ENCODE results near the gene TMBIM1. TPM values are rescaled to one million over a fixed set of nuclear protein-coding genes. Genes with fewer than 3 reads are reported as not detected.

Gene TMBIM1
- total and polyA plus RNA-seq, 9 of the 15 experiments (the other 6 are each of a cell fraction or from before 2014, with no cell fraction given): 14.2 to 105 (median 47.0) TPM

DNA sequence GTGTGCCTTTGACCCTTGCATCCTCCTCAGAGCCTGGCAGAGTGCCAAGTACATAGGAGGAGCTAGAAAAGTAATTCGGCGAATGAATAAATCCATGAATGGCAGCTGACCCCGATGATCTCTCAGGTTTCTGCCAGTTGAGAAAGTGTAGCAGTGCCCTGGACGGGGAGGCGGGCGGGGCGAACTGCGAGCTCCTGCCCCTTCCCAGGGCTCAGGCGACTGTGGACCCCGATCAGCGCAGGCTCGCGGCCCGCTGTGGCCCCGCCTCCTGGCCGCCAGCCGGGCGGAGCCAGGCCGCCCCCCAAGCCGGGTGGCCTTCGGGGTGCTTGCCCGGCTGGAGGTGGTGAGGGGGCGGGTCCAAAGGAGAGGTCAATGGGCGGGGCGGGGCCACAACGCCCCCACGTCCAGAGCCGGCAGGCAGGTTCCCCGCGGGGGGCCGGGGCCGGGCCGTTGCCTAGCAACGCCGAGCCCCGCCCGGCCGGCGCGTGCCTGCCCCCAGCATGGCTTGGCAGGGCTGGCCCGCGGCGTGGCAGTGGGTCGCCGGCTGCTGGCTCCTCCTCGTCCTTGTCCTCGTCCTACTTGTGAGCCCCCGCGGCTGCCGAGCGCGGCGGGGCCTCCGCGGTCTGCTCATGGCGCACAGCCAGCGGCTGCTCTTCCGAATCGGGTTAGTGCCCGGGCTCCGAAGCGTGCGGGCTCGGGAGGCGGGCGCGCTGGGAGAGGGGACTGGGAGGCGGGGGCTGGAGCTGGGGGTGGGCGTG lies 30.6 kb upstream of the TMBIM1 start (continued):
- TF ChIP-seq ZNF407 (IDR thresholded peaks at IDR 0.05; ENCODE audit: low read depth) (no peak), CXXC5 (CRISPR knock-in tag; IDR thresholded peaks at IDR 0.05) (peak; percentile 56), SIN3B (IDR thresholded peaks at IDR 0.05; ENCODE audit: low read depth) (no peak), HLTF (IDR thresholded peaks at IDR 0.05) (no peak), U2AF2 (optimal IDR thresholded peaks at IDR 0.05; ENCODE audit: low read depth, low read length) (no peak), SP1 (CRISPR knock-in tag; IDR thresholded peaks at IDR 0.05) (peak; percentile 30; the same call in 1 of the 2 replicates), RAD21 (CRISPR knock-in tag; conservative IDR thresholded peaks at IDR 0.05 in 1 of 2, IDR thresholded peaks at IDR 0.05 in 1 of 2) (peak in 1 of 2 experiments; percentile 21; a peak in 2 of 4 replicates), CHD1 (IDR thresholded peaks at IDR 0.05; ENCODE audit: low read length) (no peak), GATAD2B (IDR thresholded peaks at IDR 0.05; ENCODE audit: borderline replicate concordance) (peak; percentile 17; the same call in 1 of the 2 replicates), ZBTB7A (IDR thresholded peaks at IDR 0.05; ENCODE audit: borderline replicate concordance, control insufficient read depth, low read depth, low read length) (peak; percentile 51; the same call in 1 of the 2 replicates), CHD2 (IDR thresholded peaks at IDR 0.05; ENCODE audit: low read depth, low read length) (no peak), WHSC1 (IDR thresholded peaks at IDR 0.05; ENCODE audit: low read length) (no peak), CBX3 (IDR thresholded peaks at IDR 0.05; ENCODE audit: borderline replicate concordance in 1 of 2, low read length in 2 of 2) (no peak), POLR2AphosphoS5 (IDR thresholded peaks at IDR 0.05; ENCODE audit: control insufficient read depth, insufficient read depth, low read depth, low read length) (no peak), KAT7 (CRISPR knock-in tag; IDR thresholded peaks at IDR 0.05; ENCODE audit: borderline replicate concordance) (no peak), GATAD2A (IDR thresholded peaks at IDR 0.05) (no peak), SRF (CRISPR knock-in tag; IDR thresholded peaks at IDR 0.05) (no peak)
